PC-3 (cell line): ENCODE data around the gene UPK3A. TPM values are rescaled to one million over a fixed set of nuclear protein-coding genes. Genes with fewer than 3 reads are reported as not detected.

Experiments used
- ATAC-seq: fragments of 200-7000 bp; cut with Tn5 transposase; 2 replicates; pipeline ENCODE4 v1.9.1; 2020; ENCODE audit warnings: mild to moderate bottlenecking, moderate library complexity
- BruUV-seq: library from RNA; stranded (reverse); fragments of 400-500 nt; replicated peaks from 2 replicates; lab custom pipeline; 2021; lab: Mats Ljungman, UMichigan
- CTCF ChIA-PET: fragments of 300-600 bp; sonication (Branson Sonifier 250); formaldehyde crosslinking; loops from one replicate; lab custom pipeline; 2022; ENCODE audit warnings: antibody characterized with exemption; lab: Charles Lee
- POLR2A ChIA-PET: fragments of 300-600 bp; sonication (Branson Sonifier 250); formaldehyde crosslinking; loops from one replicate; lab custom pipeline; 2022; ENCODE audit warnings: antibody characterized with exemption; ENCODE audit not compliant: unreplicated experiment; lab: Charles Lee
- DNase-seq: peaks from one replicate; pipeline ENCODE4 v3.0.0-alpha.2; 2015
- H2AFZ ChIP-seq: fragments of 300-600 bp; sonication (generic); 2 replicates; pipeline ENCODE4 v1.6.0; 2016; ENCODE audit warnings: antibody characterized with exemption, low read length
- H3F3A ChIP-seq: fragments of 300-600 bp; sonication (generic); one replicate; pipeline ENCODE4 v1.6.0; 2017; ENCODE audit warnings: antibody characterized with exemption, low read length, control low read depth, mild to moderate bottlenecking; ENCODE audit not compliant: unreplicated experiment
- H3K27ac ChIP-seq: fragments of 300-600 bp; sonication (generic); 2 replicates; pipeline ENCODE4 v1.5.1; 2016; ENCODE audit warnings: mild to moderate bottlenecking, low read length
- H3K27me3 ChIP-seq: fragments of 300-600 bp; sonication (generic); 2 replicates; pipeline ENCODE4 v1.6.1; 2016; ENCODE audit warnings: low read length, mixed read lengths
- H3K36me3 ChIP-seq: fragments of 300-600 bp; sonication (generic); 2 replicates; pipeline ENCODE4 v1.6.1; 2016; ENCODE audit warnings: low read depth, mixed run types, low read length, mixed read lengths
- H3K4me1 ChIP-seq: fragments of 300-600 bp; sonication (generic); 2 replicates; pipeline ENCODE4 v1.5.1; 2016; ENCODE audit warnings: low read length; ENCODE audit not compliant: insufficient read depth
- H3K4me2 ChIP-seq: fragments of 300-600 bp; sonication (generic); 2 replicates; pipeline ENCODE4 v1.6.0; 2016; ENCODE audit warnings: low read length
- H3K4me3 ChIP-seq: fragments of 300-600 bp; sonication (generic); 2 replicates; pipeline ENCODE4 v1.5.1; 2016; ENCODE audit warnings: mild to moderate bottlenecking, low read length, mixed read lengths
- H3K79me2 ChIP-seq: fragments of 300-600 bp; sonication (generic); 2 replicates; pipeline ENCODE4 v1.6.1; 2017; ENCODE audit warnings: low read length, mixed read lengths
- H3K9ac ChIP-seq: fragments of 300-600 bp; sonication (generic); 2 replicates; pipeline ENCODE4 v1.6.0; 2016; ENCODE audit warnings: mild to moderate bottlenecking, low read length
- H3K9me2 ChIP-seq: fragments of 300-600 bp; sonication (generic); replicated peaks from 2 replicates; pipeline ENCODE4 v1.6.1; 2016; ENCODE audit warnings: mixed run types, low read length, mixed read lengths
- H3K9me3 ChIP-seq: fragments of 300-600 bp; sonication (generic); 2 replicates; pipeline ENCODE4 v1.6.1; 2016; ENCODE audit warnings: low read length, mixed read lengths
- H4K20me1 ChIP-seq: fragments of 300-600 bp; sonication (generic); 2 replicates; pipeline ENCODE4 v1.6.1; 2016; ENCODE audit warnings: low read length, mixed read lengths
- EZH2 ChIP-seq: fragments of 300-600 bp; sonication (generic); IDR thresholded peaks from one replicate; pipeline ENCODE4 v1.6.1; 2017; ENCODE audit warnings: antibody characterized with exemption, mild to moderate bottlenecking, low read length; ENCODE audit not compliant: unreplicated experiment
- EZH2phosphoT487 ChIP-seq: fragments of 300-600 bp; sonication (generic); IDR thresholded peaks from 2 replicates; pipeline ENCODE4 v1.6.1; 2018; ENCODE audit warnings: mild to moderate bottlenecking, antibody characterized with exemption, low read length, borderline replicate concordance
- intact Hi-C: fragments of 100-400 bp; cut with micrococcal nuclease; formaldehyde crosslinking; loops from 2 replicates; pipeline ENCODE4 v1.9.0; 2023
- total RNA-seq: library from RNA; depleted of rRNA; stranded (reverse); fragments of >200 nt; gene quantifications from 2 replicates; pipeline ENCODE4 v1.2.3, GENCODE V29; 2014
- TF ChIP-seq, protein P1 (sequence below): fragments of 300-600 bp; sonication (generic); conservative IDR thresholded peaks from 2 replicates; pipeline ENCODE4 v1.5.1; 2017; ENCODE audit warnings: antibody characterized with exemption, low read depth, mild to moderate bottlenecking, low read length

Gene UPK3A
- total RNA-seq, 1 experiment from 2014 or later, result 1.1 TPM

DNA sequence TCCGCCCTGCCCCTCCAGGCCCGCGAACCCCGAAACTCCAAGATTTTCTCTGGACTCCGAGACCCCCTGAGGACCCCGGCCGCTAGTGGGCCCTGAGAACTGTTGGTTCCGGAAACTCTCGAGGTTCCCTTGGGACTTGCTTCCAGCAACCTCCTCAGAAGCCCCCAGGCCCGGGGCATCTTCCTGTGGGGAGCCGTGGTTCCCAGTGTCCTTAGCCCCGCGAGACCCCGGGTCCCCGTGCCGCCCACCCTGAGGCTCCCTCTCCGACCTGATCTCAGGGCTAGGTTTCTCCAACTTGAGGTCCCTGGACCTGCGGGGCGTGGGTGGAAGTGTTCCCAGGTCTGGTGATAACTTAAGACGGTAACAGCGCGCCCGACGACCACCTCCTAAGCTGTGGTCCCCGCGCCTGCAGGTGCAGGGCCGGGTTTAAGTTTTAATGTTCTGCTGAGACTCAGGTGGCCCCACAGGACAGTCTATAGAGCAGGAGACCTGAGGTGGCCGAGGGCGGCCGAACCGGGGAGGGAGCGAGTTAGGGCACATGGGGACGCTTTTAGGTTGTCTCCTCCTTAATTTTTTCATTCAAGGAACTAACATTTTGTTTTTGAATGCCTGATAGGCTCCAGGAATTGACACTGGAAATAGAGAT is 25.7 kb downstream of the UPK3A start:
- no peaks in the 10 kb centered on the region for H3F3A ChIP-seq
- peaks cover 14% of the 10 kb centered on the region for H3K4me1 ChIP-seq
- no peak for ATAC-seq
- intact Hi-C loops, result loop anchor here (2.0 kb wide), 1 partner anchor 42 kb away; no protein-coding TSS in a partner anchor
- peak overlapping the region; percentile 95 for H3K4me3 ChIP-seq
- BruUV-seq, result no TSS peak
- H2AFZ ChIP-seq, result peak overlapping the region; percentile 48; the same call in 1 of the 2 replicates
- ChIA-PET POLR2A (no interaction called here), CTCF (no interaction called here)
- H4K20me1 ChIP-seq, result 0 out of 2 replicates have a peak, but pooled peaks cover 16% of the 10 kb centered on the region
- H3K9me3 ChIP-seq, result no peaks in the 10 kb centered on the region
- peaks cover 55% of the 10 kb centered on the region for H3K79me2 ChIP-seq
- H3K27me3 ChIP-seq, result no peaks in the 10 kb centered on the region
- DNase-seq, result no peak
- peak overlapping the region; percentile 87 for H3K9ac ChIP-seq
- TF ChIP-seq, protein P1, sequence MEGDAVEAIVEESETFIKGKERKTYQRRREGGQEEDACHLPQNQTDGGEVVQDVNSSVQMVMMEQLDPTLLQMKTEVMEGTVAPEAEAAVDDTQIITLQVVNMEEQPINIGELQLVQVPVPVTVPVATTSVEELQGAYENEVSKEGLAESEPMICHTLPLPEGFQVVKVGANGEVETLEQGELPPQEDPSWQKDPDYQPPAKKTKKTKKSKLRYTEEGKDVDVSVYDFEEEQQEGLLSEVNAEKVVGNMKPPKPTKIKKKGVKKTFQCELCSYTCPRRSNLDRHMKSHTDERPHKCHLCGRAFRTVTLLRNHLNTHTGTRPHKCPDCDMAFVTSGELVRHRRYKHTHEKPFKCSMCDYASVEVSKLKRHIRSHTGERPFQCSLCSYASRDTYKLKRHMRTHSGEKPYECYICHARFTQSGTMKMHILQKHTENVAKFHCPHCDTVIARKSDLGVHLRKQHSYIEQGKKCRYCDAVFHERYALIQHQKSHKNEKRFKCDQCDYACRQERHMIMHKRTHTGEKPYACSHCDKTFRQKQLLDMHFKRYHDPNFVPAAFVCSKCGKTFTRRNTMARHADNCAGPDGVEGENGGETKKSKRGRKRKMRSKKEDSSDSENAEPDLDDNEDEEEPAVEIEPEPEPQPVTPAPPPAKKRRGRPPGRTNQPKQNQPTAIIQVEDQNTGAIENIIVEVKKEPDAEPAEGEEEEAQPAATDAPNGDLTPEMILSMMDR, result no peak
- TF ChIP-seq EZH2, result no peak
- no peak for TF ChIP-seq EZH2phosphoT487
- H3K36me3 ChIP-seq, result no peaks in the 10 kb centered on the region
- no peaks in the 10 kb centered on the region for H3K9me2 ChIP-seq
- no peak overlapping the region for H3K27ac ChIP-seq
- H3K4me2 ChIP-seq, result peak overlapping the region; percentile 98

DNA sequence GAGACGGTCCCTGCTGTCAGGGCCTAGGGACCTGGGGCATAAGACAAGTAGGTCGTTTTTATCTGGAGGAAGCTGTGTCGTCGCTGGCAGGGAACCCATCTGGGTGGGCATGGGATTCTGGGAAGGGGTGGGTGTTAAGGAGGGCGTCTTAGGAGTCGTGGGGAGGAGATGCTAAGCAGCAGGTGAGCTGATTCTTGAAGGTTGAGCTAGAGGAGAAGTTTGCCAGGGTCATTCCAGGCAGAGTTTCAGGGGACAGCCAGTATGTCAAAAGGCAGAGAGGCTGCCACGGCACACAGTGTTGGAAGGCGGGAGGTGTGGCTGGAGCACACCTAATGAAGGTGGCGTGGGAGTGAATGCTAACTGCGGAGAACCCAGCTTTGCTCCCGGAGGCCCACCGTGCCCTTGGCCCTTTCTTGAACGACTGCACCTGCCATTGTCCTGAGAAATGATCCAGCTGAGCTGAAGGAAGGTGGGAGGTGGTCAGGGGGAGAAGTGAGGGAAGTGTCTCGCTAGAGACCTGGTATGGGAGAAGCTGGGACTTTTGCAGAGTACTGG is 26.3 kb downstream of the UPK3A start:
- CTCF ChIA-PET, result no interaction called here
- TSS peak; percentile 36 for BruUV-seq

DNA sequence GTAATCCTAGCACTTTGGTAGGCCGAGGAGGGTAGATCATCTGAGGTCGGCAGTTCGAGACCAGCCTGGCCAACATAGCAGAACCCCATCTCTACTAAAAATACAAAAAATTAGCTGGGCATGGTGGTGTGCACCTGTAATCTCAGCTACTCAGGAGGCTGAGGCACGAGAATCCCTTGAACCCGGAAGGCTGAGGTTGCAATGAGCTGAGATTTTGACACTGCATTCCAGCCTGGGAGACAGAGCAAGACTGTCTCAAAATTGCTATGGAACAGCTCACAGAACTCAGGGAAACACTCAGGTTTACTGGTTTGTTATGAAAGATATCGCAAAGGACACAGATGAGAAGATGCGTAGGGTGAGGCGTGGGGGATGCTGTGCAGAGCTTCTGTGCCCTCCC is 27.7 kb downstream of the UPK3A start:
- POLR2A ChIA-PET, result no interaction called here
- Histone ChIP-seq H2AFZ (no peak overlapping the region), H3K4me2 (no peak overlapping the region), H3K9me3 (no peaks in the 10 kb centered on the region), H3K9ac (no peak overlapping the region), H4K20me1 (0 out of 2 replicates have a peak, but pooled peaks cover 16% of the 10 kb centered on the region), H3K27ac (no peak overlapping the region), H3K4me1 (peaks cover 14% of the 10 kb centered on the region), H3K79me2 (peaks cover 74% of the 10 kb centered on the region), H3K27me3 (no peaks in the 10 kb centered on the region), H3K9me2 (no peaks in the 10 kb centered on the region), H3K36me3 (no peaks in the 10 kb centered on the region), H3K4me3 (no peak overlapping the region), H3F3A (no peaks in the 10 kb centered on the region)
- ATAC-seq, result no peak
- BruUV-seq, result no TSS peak
- no peak for DNase-seq
- TF ChIP-seq EZH2phosphoT487, result no peak
- no peak for TF ChIP-seq EZH2
- TF ChIP-seq, protein P1, result no peak
- intact Hi-C loops, result no loop called here
- CTCF ChIA-PET, result no interaction called here

More for the DNA sequence above, 26.3 kb downstream of the UPK3A start:
- H3K4me2 ChIP-seq, result peak overlapping the region; percentile 98
- H3K36me3 ChIP-seq, result no peaks in the 10 kb centered on the region
- TF ChIP-seq EZH2phosphoT487, result no peak
- no peaks in the 10 kb centered on the region for H3K9me3 ChIP-seq
- H3K4me1 ChIP-seq, result peaks cover 14% of the 10 kb centered on the region
- H3K9ac ChIP-seq, result peak overlapping the region; percentile 87
- intact Hi-C loops, result loop anchor here (2.0 kb wide), 1 partner anchor 42 kb away; no protein-coding TSS in a partner anchor
- H3K4me3 ChIP-seq, result peak overlapping the region; percentile 95
- no peak for DNase-seq
- no peaks in the 10 kb centered on the region for H3K9me2 ChIP-seq
- H3K27me3 ChIP-seq, result no peaks in the 10 kb centered on the region
- 0 out of 2 replicates have a peak, but pooled peaks cover 16% of the 10 kb centered on the region for H4K20me1 ChIP-seq
- H3K27ac ChIP-seq, result no peak overlapping the region
- POLR2A ChIA-PET, result no interaction called here
- no peak overlapping the region for H2AFZ ChIP-seq
- no peaks in the 10 kb centered on the region for H3F3A ChIP-seq
- H3K79me2 ChIP-seq, result peaks cover 61% of the 10 kb centered on the region
- ATAC-seq, result no peak
